HG02623 (cell line): ENCODE data around the gene COMMD9.

ENCODE experiments used
- ATAC-seq: cut with Tn5 transposase; IDR thresholded peaks from one replicate; pipeline ENCODE4 v1.9.1; 2021; ENCODE audit warnings: moderate library complexity; ENCODE audit not compliant: unreplicated experiment

The COMMD9 gene

DNA sequence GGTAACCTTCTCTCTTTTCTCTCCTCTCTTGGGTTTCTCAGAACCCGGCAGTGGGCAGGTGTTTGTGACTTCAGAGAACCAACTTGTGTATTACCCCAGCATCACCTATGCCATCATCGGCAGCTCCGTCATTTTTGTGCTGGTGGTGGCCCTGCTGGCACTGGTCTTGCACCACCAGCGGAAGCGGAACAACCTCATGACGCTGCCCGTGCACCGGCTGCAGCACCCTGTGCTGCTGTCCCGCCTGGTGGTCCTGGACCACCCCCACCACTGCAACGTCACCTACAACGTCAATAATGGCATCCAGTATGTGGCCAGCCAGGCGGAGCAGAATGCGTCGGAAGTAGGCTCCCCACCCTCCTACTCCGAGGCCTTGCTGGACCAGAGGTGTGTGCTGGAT is 62.2 kb downstream of the COMMD9 start:
- ATAC-seq: no peak

DNA sequence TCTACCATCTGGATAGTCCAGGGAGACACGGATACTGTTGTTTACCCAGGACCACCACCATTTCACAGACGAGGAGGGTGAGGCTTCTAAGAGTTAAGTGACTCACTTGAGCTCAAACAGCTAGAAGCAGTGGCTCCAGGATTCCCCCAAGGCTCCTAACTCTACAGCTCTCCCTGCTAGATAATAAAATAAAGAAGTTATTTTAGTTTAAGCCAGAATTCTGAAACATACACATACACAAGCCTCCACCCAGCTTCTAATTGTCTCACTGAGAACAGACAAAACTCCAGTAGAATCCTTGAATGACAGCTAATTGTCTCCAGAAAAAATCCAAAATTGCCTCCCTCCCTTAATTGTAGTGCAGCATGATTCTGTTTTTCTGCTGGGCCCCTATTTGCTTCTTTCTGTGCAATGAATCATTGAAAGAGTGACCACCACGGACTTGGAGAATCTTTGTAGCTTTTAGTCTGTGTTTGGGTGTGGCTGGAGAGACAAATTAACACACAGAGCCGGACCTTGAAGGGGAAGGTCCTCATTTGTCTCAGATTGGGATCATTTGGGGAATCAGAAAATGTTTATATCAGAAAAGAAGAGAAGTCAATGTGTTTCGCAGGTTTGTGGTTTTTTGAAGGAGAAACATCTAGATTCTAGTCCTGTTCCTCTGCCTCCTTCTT is 64.9 kb downstream of the COMMD9 start:
- ATAC-seq: no peak

DNA sequence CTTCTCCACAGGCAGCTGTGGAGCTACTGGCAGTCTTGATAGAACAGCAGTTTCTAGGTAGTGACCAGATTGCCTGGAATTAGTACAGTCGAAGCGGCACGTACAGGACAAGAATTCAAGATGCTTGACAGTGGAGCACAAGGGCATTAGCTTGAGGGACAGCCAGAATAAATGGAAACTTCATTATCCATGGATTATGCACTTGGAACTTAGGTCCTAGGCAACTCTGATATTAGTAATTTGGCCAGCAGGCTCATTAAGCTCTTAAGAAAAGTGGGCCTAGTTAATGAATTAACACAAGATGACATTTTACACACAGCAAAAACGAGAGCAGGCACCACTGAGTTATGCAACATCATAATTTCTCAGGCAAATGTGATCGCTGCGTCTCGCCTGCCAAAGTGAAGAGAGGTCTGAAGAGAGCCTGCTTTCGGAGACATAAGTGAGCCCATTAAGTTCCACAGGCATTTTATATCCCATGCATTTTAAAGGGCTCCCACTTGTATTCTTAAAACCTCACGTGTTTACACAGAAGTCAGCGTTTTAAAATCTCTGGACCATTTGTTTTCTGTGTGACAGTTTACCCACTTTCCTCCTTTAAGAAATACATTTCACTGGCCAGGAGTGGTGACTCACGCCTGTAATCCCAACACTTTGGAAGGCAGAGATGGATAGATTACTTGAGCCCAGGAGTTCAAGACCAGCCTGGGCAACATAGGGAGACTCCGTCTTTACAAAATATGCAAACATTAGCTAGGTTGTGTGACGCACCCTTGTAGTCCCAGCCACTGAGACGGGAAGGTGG is 66.2 kb downstream of the COMMD9 start:
- ATAC-seq: no peak
